HepG2 (cell line): Measurements from ENCODE around the gene DLL3. TPM values are rescaled to one million over a fixed set of nuclear protein-coding genes. Genes with fewer than 3 reads are reported as not detected.

Source experiments
- HBP1 ChIP-seq: IDR thresholded peaks from 2 replicates; pipeline ENCODE4 v1.6.1; 2016; ENCODE audit warnings: low read depth, control low read depth
- HDAC2 ChIP-seq: sonication (generic); formaldehyde crosslinking; IDR thresholded peaks from 2 replicates; pipeline ENCODE4 v1.4.0; 2020; ENCODE audit warnings: missing genetic modification reagents
- JARID2 ChIP-seq: sonication (generic); formaldehyde crosslinking; IDR thresholded peaks from 2 replicates; pipeline ENCODE4 v1.8.1; 2023; ENCODE audit warnings: missing genetic modification reagents, inconsistent platforms; ENCODE audit not compliant: insufficient replicate concordance
- MYNN ChIP-seq: sonication (generic); formaldehyde crosslinking; IDR thresholded peaks from 2 replicates; pipeline ENCODE4 v1.4.0; 2020; ENCODE audit warnings: mild to moderate bottlenecking, low read depth, missing genetic modification reagents
- SMARCE1 ChIP-seq: fragments of 450-650 bp; IDR thresholded peaks from 2 replicates; pipeline ENCODE4 v1.6.1; 2017; ENCODE audit warnings: borderline replicate concordance
- ZFP41 ChIP-seq: sonication (generic); formaldehyde crosslinking; IDR thresholded peaks from 2 replicates; pipeline ENCODE4 v1.4.0; 2020; ENCODE audit warnings: mild to moderate bottlenecking, missing genetic modification reagents, borderline replicate concordance
- ZNF260 ChIP-seq: sonication (generic); formaldehyde crosslinking; IDR thresholded peaks from 2 replicates; pipeline ENCODE4 v1.4.0; 2020; ENCODE audit warnings: missing genetic modification reagents, low read depth, mild to moderate bottlenecking, borderline replicate concordance
- ZNF281 ChIP-seq: sonication (generic); formaldehyde crosslinking; IDR thresholded peaks from 2 replicates; pipeline ENCODE4 v1.4.0; 2020; ENCODE audit warnings: missing genetic modification reagents, borderline replicate concordance
- ZNF282 ChIP-seq: fragments of 450-650 bp; IDR thresholded peaks from 2 replicates; pipeline ENCODE4 v1.6.1; 2018; ENCODE audit not compliant: partially characterized antibody
- ZNF431 ChIP-seq: sonication (generic); formaldehyde crosslinking; IDR thresholded peaks from 2 replicates; pipeline ENCODE4 v1.9.0; 2022; ENCODE audit warnings: missing genetic modification reagents, low read depth, mild to moderate bottlenecking, borderline replicate concordance
- ZNF557 ChIP-seq: sonication (generic); formaldehyde crosslinking; IDR thresholded peaks from 2 replicates; pipeline ENCODE4 v1.4.0; 2020; ENCODE audit warnings: missing genetic modification reagents
- ZNF746 ChIP-seq: sonication (generic); formaldehyde crosslinking; IDR thresholded peaks from 2 replicates; pipeline ENCODE4 v1.8.0; 2022; ENCODE audit warnings: mild to moderate bottlenecking, missing genetic modification reagents
- ZNF777 ChIP-seq: sonication (generic); formaldehyde crosslinking; IDR thresholded peaks from 2 replicates; pipeline ENCODE4 v1.4.0; 2020; ENCODE audit warnings: missing genetic modification reagents
- polyA plus RNA-seq, 8 experiments: library from polyadenylated mRNA; depleted of rRNA in 3 of 8; stranded (reverse) in 7 of 8; unstranded in 1 of 8; fragments of >200 nt; fragmentation: Illumina TruSeq in 4 of 8; extraction: Trizol in 4 of 8; gene quantifications; 2 replicates each; pipeline versions ENCODE4 v1.2.1 to v1.2.3, GENCODE V29; 2011 to 2016; ENCODE audit warnings: low read depth in 4 of 8, missing spikeins in 1 of 8, mixed read lengths in 1 of 8; ENCODE audit not compliant: insufficient read depth in 1 of 8
- total RNA-seq, 5 experiments: library from RNA; depleted of rRNA; stranded (reverse); fragments of >200 nt; fragmentation: Illumina TruSeq; extraction: Trizol; gene quantifications; 2 replicates each; pipeline ENCODE4 v1.2.3, GENCODE V29; 2016; ENCODE audit warnings: low read depth in 1 of 5
- TF ChIP-seq, protein P1 (sequence below): sonication (generic); formaldehyde crosslinking; IDR thresholded peaks from 2 replicates; pipeline ENCODE4 v1.4.0; 2020; ENCODE audit warnings: missing genetic modification reagents
- TF ChIP-seq, protein P2 (sequence below): sonication (generic); formaldehyde crosslinking; IDR thresholded peaks from 2 replicates; pipeline ENCODE4; 2020; ENCODE audit warnings: missing genetic modification reagents, mild to moderate bottlenecking, borderline replicate concordance
- TF ChIP-seq, protein P3 (sequence below): sonication (generic); formaldehyde crosslinking; IDR thresholded peaks from 2 replicates; pipeline ENCODE4 v1.5.0; 2020; ENCODE audit warnings: missing genetic modification reagents, mild to moderate bottlenecking, borderline replicate concordance

The DLL3 gene
- total and polyA plus RNA-seq, 2 of the 13 experiments (the other 11 are each of a cell fraction or from before 2014, with no cell fraction given): 0.35 to 0.55 TPM

DNA sequence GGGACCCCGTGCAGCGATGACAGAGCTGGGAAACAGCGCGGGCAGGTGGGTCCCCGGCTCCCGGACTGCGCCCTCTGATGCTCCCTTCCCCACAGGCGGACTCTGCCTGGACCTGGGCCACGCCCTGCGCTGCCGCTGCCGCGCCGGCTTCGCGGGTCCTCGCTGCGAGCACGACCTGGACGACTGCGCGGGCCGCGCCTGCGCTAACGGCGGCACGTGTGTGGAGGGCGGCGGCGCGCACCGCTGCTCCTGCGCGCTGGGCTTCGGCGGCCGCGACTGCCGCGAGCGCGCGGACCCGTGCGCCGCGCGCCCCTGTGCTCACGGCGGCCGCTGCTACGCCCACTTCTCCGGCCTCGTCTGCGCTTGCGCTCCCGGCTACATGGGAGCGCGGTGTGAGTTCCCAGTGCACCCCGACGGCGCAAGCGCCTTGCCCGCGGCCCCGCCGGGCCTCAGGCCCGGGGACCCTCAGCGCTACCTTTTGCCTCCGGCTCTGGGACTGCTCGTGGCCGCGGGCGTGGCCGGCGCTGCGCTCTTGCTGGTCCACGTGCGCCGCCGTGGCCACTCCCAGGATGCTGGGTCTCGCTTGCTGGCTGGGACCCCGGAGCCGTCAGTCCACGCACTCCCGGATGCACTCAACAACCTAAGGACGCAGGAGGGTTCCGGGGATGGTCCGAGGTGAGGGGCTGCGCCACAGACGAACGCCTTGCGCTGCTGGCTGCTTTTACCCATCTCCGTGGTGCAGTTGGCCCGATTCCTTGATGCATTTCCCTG lies 8.4 kb downstream of the DLL3 start (continued):
- TF ChIP-seq, protein P1, sequence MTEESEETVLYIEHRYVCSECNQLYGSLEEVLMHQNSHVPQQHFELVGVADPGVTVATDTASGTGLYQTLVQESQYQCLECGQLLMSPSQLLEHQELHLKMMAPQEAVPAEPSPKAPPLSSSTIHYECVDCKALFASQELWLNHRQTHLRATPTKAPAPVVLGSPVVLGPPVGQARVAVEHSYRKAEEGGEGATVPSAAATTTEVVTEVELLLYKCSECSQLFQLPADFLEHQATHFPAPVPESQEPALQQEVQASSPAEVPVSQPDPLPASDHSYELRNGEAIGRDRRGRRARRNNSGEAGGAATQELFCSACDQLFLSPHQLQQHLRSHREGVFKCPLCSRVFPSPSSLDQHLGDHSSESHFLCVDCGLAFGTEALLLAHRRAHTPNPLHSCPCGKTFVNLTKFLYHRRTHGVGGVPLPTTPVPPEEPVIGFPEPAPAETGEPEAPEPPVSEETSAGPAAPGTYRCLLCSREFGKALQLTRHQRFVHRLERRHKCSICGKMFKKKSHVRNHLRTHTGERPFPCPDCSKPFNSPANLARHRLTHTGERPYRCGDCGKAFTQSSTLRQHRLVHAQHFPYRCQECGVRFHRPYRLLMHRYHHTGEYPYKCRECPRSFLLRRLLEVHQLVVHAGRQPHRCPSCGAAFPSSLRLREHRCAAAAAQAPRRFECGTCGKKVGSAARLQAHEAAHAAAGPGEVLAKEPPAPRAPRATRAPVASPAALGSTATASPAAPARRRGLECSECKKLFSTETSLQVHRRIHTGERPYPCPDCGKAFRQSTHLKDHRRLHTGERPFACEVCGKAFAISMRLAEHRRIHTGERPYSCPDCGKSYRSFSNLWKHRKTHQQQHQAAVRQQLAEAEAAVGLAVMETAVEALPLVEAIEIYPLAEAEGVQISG: peak; percentile 88
- TF ChIP-seq, protein P2, sequence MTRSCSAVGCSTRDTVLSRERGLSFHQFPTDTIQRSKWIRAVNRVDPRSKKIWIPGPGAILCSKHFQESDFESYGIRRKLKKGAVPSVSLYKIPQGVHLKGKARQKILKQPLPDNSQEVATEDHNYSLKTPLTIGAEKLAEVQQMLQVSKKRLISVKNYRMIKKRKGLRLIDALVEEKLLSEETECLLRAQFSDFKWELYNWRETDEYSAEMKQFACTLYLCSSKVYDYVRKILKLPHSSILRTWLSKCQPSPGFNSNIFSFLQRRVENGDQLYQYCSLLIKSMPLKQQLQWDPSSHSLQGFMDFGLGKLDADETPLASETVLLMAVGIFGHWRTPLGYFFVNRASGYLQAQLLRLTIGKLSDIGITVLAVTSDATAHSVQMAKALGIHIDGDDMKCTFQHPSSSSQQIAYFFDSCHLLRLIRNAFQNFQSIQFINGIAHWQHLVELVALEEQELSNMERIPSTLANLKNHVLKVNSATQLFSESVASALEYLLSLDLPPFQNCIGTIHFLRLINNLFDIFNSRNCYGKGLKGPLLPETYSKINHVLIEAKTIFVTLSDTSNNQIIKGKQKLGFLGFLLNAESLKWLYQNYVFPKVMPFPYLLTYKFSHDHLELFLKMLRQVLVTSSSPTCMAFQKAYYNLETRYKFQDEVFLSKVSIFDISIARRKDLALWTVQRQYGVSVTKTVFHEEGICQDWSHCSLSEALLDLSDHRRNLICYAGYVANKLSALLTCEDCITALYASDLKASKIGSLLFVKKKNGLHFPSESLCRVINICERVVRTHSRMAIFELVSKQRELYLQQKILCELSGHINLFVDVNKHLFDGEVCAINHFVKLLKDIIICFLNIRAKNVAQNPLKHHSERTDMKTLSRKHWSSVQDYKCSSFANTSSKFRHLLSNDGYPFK (CRISPR knock-in tag): no peak
- TF ChIP-seq ZNF282: no peak
- TF ChIP-seq JARID2 (CRISPR knock-in tag): no peak
- TF ChIP-seq, protein P3, sequence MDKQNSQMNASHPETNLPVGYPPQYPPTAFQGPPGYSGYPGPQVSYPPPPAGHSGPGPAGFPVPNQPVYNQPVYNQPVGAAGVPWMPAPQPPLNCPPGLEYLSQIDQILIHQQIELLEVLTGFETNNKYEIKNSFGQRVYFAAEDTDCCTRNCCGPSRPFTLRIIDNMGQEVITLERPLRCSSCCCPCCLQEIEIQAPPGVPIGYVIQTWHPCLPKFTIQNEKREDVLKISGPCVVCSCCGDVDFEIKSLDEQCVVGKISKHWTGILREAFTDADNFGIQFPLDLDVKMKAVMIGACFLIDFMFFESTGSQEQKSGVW (CRISPR knock-in tag): no peak
- TF ChIP-seq ZNF431: peak; percentile 92
- TF ChIP-seq ZNF281 (CRISPR knock-in tag): peak; percentile 58; the same call in 1 of the 2 replicates
- TF ChIP-seq HBP1 (CRISPR knock-in tag): 0 out of 2 replicates have a peak, but pooled peaks have one; percentile 37
- no peak for TF ChIP-seq SMARCE1
- TF ChIP-seq ZNF777 (CRISPR knock-in tag): peak; percentile 99
- no peak for TF ChIP-seq MYNN
- no peak for TF ChIP-seq ZNF260
- no peak for TF ChIP-seq ZFP41
- no peak; the same call in 1 of the 2 replicates for TF ChIP-seq ZNF746 (CRISPR knock-in tag)
- TF ChIP-seq HDAC2 (CRISPR knock-in tag): peak; percentile 44; the same call in 1 of the 2 replicates
- TF ChIP-seq ZNF557 (CRISPR knock-in tag): peak; percentile 91; the same call in 1 of the 2 replicates
